Liver (tissue), 3 donors: ENCODE data around the gene ADA.

ENCODE experiments used
- CTCF ChIP-seq: fragments of 150-350 bp; IDR thresholded peaks from 2 replicates; pipeline ENCODE4 v1.5.1; 2017; ENCODE audit warnings: improper control_type of control experiment, low read depth, low read length; ENCODE audit not compliant: missing input control
- JUND ChIP-seq, 2 donors: IDR thresholded peaks; 2 replicates each; pipeline ENCODE4 v1.6.1; 2016; ENCODE audit warnings: antibody characterized with exemption in 2 of 2
- MAX ChIP-seq: IDR thresholded peaks from 2 replicates; pipeline ENCODE4 v1.6.1; 2016; ENCODE audit warnings: antibody characterized with exemption
- RAD21 ChIP-seq, 2 donors: IDR thresholded peaks; 2 replicates each; pipeline ENCODE4 v1.6.1; 2016; ENCODE audit warnings: antibody characterized with exemption in 2 of 2, mild to moderate bottlenecking in 2 of 2
- REST ChIP-seq: IDR thresholded peaks from 2 replicates; pipeline ENCODE4 v1.6.1; 2016; ENCODE audit warnings: antibody characterized with exemption, mild to moderate bottlenecking
- RXRA ChIP-seq, 2 donors: IDR thresholded peaks; 2 replicates each; pipeline ENCODE4 v1.6.1; 2017 to 2018; ENCODE audit warnings: antibody characterized with exemption in 2 of 2, mild to moderate bottlenecking in 1 of 2
- SP1 ChIP-seq: IDR thresholded peaks from 2 replicates; pipeline ENCODE4 v1.6.1; 2018; ENCODE audit warnings: antibody characterized with exemption, mild to moderate bottlenecking
- TAF1 ChIP-seq: conservative IDR thresholded peaks from 2 replicates; pipeline ENCODE4 v1.6.1; 2016; ENCODE audit warnings: antibody characterized with exemption, mild to moderate bottlenecking
- donor health status: healthy.
- donor health status: healthy.

- TF ChIP-seq SP1 (peak; percentile 37), CTCF (no peak), REST (no peak), JUND (IDR thresholded peaks at IDR 0.05) (no peak), TAF1 (no peak), MAX (no peak), RXRA (IDR thresholded peaks at IDR 0.05) (no peak), RAD21 (IDR thresholded peaks at IDR 0.05) (no peak)
These were observed 64.2 kb downstream of the ADA start for GRCh38 chr20:44587035-44587980.
